ENCODE measurements around the gene EXOC6B. TPM values are rescaled to one million over a fixed set of nuclear protein-coding genes. Genes with fewer than 3 reads are reported as not detected.

Gene EXOC6B
- total and polyA plus RNA-seq, 10 of the 15 experiments (the other 5 are each of a cell fraction or from before 2014, with no cell fraction given) = 0.23 to 2.2 (median 1.2) TPM

GRCh38 chr2:72154386-72154975 is 671.4 kb downstream of the EXOC6B start:
- intact Hi-C loops (cut with micrococcal nuclease; ENCODE audit: unreplicated experiment) (loop anchor here (5.0 kb wide), 1 partner anchor 622 kb away; no protein-coding TSS in a partner anchor), in situ Hi-C loops (cut with MboI) (loop anchor here (5.0 kb wide), 1 partner anchor 607 kb away; no protein-coding TSS in a partner anchor)
- no peak overlapping the region for H3K4me3 ChIP-seq
- ChIA-PET POLR2A (no interaction called here), CTCF (interaction anchor here (1.9 kb wide), 1 partner anchor 231 kb away, joined by 5 read pairs; no protein-coding TSS in a partner anchor), RAD21 (ENCODE audit: unreplicated experiment) (no interaction called here), SMC1A (ENCODE audit: uncharacterized antibody, unreplicated experiment) (no interaction called here)
- BruUV-seq (replicated peaks) = no TSS peak
- no peak overlapping the region for H3K4me2 ChIP-seq (ENCODE audit: control insufficient read depth, insufficient read depth)
- FAIRE-seq = no peak
- H3K36me3 ChIP-seq (ENCODE audit: control insufficient read depth in 2 of 2, insufficient read depth in 2 of 2, low read length in 1 of 2) = no peaks in the 10 kb centered on the region
- ATAC-seq = no peak
- no peak for TF ChIP-seq CBFB (IDR thresholded peaks at IDR 0.05; ENCODE audit: low read depth)
- TF ChIP-seq, protein P1, sequence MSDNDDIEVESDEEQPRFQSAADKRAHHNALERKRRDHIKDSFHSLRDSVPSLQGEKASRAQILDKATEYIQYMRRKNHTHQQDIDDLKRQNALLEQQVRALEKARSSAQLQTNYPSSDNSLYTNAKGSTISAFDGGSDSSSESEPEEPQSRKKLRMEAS (IDR thresholded peaks at IDR 0.05; ENCODE audit: low read depth, low read length) = no peak
- no peaks in the 10 kb centered on the region for H4K20me1 ChIP-seq (ENCODE audit: control insufficient read depth, insufficient read depth)
- no peak overlapping the region for H3K9ac ChIP-seq (ENCODE audit: control insufficient read depth, insufficient read depth, low read length)
- H3K79me2 ChIP-seq (ENCODE audit: control insufficient read depth, insufficient read depth, low read length) = no peaks in the 10 kb centered on the region
- 39% methylated on average over 16 of the region's 16 CpGs for WGBS (ENCODE audit: insufficient coverage, insufficient replicate concordance, low lambda C conversion rate, missing lambda C conversion rate)
- H3K27me3 ChIP-seq (replicated peaks in 1 of 2; ENCODE audit: control insufficient read depth in 2 of 2, insufficient read depth in 2 of 2, low read length in 1 of 2) = peaks cover 4 to 13% of the 10 kb centered on the region in 2 experiments; a peak in 3 of 4 replicates
- no peaks in the 10 kb centered on the region for H3K4me1 ChIP-seq (ENCODE audit: control insufficient read depth, insufficient read depth, low read length)
- DNase-seq (ENCODE audit: low read depth, low spot score) = no peak
- H2AFZ ChIP-seq (ENCODE audit: control insufficient read depth, low read depth, low read length) = no peak overlapping the region
- no peak overlapping the region for H3K27ac ChIP-seq (ENCODE audit: control insufficient read depth, insufficient read depth)
- no peaks in the 10 kb centered on the region for H3K9me3 ChIP-seq (replicated peaks; ENCODE audit: control insufficient read depth, insufficient read depth, low read length)

DNA sequence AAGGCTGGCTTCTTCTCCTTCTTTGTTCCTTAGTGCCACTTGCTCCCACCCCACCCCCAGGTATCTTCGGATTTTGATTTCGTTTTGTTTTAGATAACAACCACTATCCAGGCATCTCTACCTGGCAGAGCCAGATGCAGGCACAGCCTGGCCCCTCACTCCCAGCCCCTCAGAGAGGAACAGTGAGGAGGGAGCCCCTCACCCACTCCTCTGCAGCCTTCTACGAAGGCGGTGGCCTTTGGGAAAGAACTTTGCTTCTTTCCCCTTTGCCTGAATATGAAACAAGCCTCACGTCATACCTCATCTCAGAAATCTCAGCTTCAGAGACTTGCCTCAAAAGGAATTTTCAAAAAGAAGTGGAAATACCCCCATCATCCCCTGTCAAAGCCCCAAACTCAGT is 671.9 kb downstream of the EXOC6B start:
- DNase-seq (ENCODE audit: low read depth, low spot score) (no peak), FAIRE-seq (no peak), ATAC-seq (no peak)
- ChIA-PET SMC1A (ENCODE audit: uncharacterized antibody, unreplicated experiment) (no interaction called here), RAD21 (ENCODE audit: unreplicated experiment) (no interaction called here), POLR2A (no interaction called here), CTCF (no interaction called here)
- H3K4me2 ChIP-seq (ENCODE audit: control insufficient read depth, insufficient read depth) = no peak overlapping the region
- no TSS peak for BruUV-seq (replicated peaks)
- no peaks in the 10 kb centered on the region for H3K79me2 ChIP-seq (ENCODE audit: control insufficient read depth, insufficient read depth, low read length)
- in situ Hi-C loops (cut with MboI) (loop anchor here (5.0 kb wide), 1 partner anchor 607 kb away; no protein-coding TSS in a partner anchor), intact Hi-C loops (cut with micrococcal nuclease; ENCODE audit: unreplicated experiment) (loop anchor here (5.0 kb wide), 1 partner anchor 622 kb away; no protein-coding TSS in a partner anchor)
- no peak for TF ChIP-seq ZNF384 (IDR thresholded peaks at IDR 0.05; ENCODE audit: borderline replicate concordance, low read depth, low read length)
- TF ChIP-seq CTCF (IDR thresholded peaks at IDR 0.05 in 2 of 3, conservative IDR thresholded peaks at IDR 0.05 in 1 of 3; ENCODE audit: control insufficient read depth in 2 of 3, extremely low read depth in 1 of 3, insufficient read depth in 1 of 3, low read depth in 3 of 3, low read length in 3 of 3) = no peak
- no peak for TF ChIP-seq KLF5 (IDR thresholded peaks at IDR 0.05; ENCODE audit: partially characterized antibody)
- TF ChIP-seq NR2C1 (IDR thresholded peaks at IDR 0.05) = no peak
- no peak for TF ChIP-seq JUND (IDR thresholded peaks at IDR 0.05; ENCODE audit: low read depth, low read length)
- no peak for TF ChIP-seq USF2 (IDR thresholded peaks at IDR 0.05; ENCODE audit: borderline replicate concordance, low read depth, low read length)
- no peak for TF ChIP-seq HDAC2 (IDR thresholded peaks at IDR 0.05)
- H3K36me3 ChIP-seq (ENCODE audit: control insufficient read depth in 2 of 2, insufficient read depth in 2 of 2, low read length in 1 of 2) = no peaks in the 10 kb centered on the region
- H3K4me1 ChIP-seq (ENCODE audit: control insufficient read depth, insufficient read depth, low read length) = no peaks in the 10 kb centered on the region
- no peak overlapping the region for H3K27ac ChIP-seq (ENCODE audit: control insufficient read depth, insufficient read depth)
- WGBS (ENCODE audit: insufficient coverage, insufficient replicate concordance, low lambda C conversion rate, missing lambda C conversion rate) = 29% methylated on average over 5 of the region's 5 CpGs
- H3K9ac ChIP-seq (ENCODE audit: control insufficient read depth, insufficient read depth, low read length) = no peak overlapping the region
- H2AFZ ChIP-seq (ENCODE audit: control insufficient read depth, low read depth, low read length) = no peak overlapping the region
- H3K27me3 ChIP-seq (replicated peaks in 1 of 2; ENCODE audit: control insufficient read depth in 2 of 2, insufficient read depth in 2 of 2, low read length in 1 of 2) = peaks cover 8 to 17% of the 10 kb centered on the region in 2 experiments; a peak in 3 of 4 replicates
- H3K9me3 ChIP-seq (replicated peaks; ENCODE audit: control insufficient read depth, insufficient read depth, low read length) = no peaks in the 10 kb centered on the region
- no peak overlapping the region for H3K4me3 ChIP-seq
- no peaks in the 10 kb centered on the region for H4K20me1 ChIP-seq (ENCODE audit: control insufficient read depth, insufficient read depth)

Data from GM12878 (cell line).